ENCODE results near the gene CDHR1.
"Not testable (repeated sequence)": the region's sequence is repeated elsewhere in the genome, so short reads cannot be mapped to it uniquely, and the experiment has no call there.

CDHR1 gene

GRCh38 chr10:84194424-84195043 is at the start of gene CDHR1:
Gene CDHR1 (plus strand): TSS chr10:84194537. CDS start chr10:84194761, 224 bp downstream.
- DNase-seq (ENCODE audit: low spot score): no peak

GRCh38 chr10:84147347-84147746 is 47.0 kb upstream of the CDHR1 start:
- DNase-seq (ENCODE audit: low spot score): no peak

- peak; percentile 63 for DNase-seq (ENCODE audit: low spot score)
Observed at GRCh38 chr10:84148006-84148597, 46.2 kb upstream of the CDHR1 start.

- no peak for DNase-seq (ENCODE audit: low spot score)
Observed at GRCh38 chr10:84149854-84150253, 44.5 kb upstream of the CDHR1 start.

GRCh38 chr10:84152769-84153168 is 41.6 kb upstream of the CDHR1 start:
- DNase-seq (ENCODE audit: low spot score): no peak

- DNase-seq (ENCODE audit: low spot score): no peak
Observed at GRCh38 chr10:84155521-84155920, 38.8 kb upstream of the CDHR1 start.

GRCh38 chr10:84156009-84156408 is 38.3 kb upstream of the CDHR1 start:
- no peak for DNase-seq (ENCODE audit: low spot score)

GRCh38 chr10:84156768-84157167 is 37.6 kb upstream of the CDHR1 start:
- no peak for DNase-seq (ENCODE audit: low spot score)

GRCh38 chr10:84158061-84158460 is 36.3 kb upstream of the CDHR1 start:
- no peak for DNase-seq (ENCODE audit: low spot score)

- no peak for DNase-seq (ENCODE audit: low spot score)
Observed at GRCh38 chr10:84158550-84158949, 35.8 kb upstream of the CDHR1 start.

GRCh38 chr10:84159076-84159685 is 35.2 kb upstream of the CDHR1 start:
- no peak for DNase-seq (ENCODE audit: low spot score)

- DNase-seq (ENCODE audit: low spot score): no peak
Observed at GRCh38 chr10:84160663-84161362, 33.5 kb upstream of the CDHR1 start.

GRCh38 chr10:84163996-84164395 is 30.3 kb upstream of the CDHR1 start:
- DNase-seq (ENCODE audit: low spot score): no peak

- DNase-seq (ENCODE audit: low spot score): no peak
Observed at GRCh38 chr10:84164442-84164841, 29.9 kb upstream of the CDHR1 start.

- DNase-seq (ENCODE audit: low spot score): no peak
Observed at GRCh38 chr10:84166620-84167288, 27.6 kb upstream of the CDHR1 start.

- not testable (repeated sequence) for DNase-seq (ENCODE audit: low spot score)
Observed at GRCh38 chr10:84167289-84167653, 27.1 kb upstream of the CDHR1 start.

- not testable (repeated sequence) for DNase-seq (ENCODE audit: low spot score)
Observed at GRCh38 chr10:84168382-84168781, 26.0 kb upstream of the CDHR1 start.

GRCh38 chr10:84171237-84171636 is 23.1 kb upstream of the CDHR1 start:
- not testable (repeated sequence) for DNase-seq (ENCODE audit: low spot score)

- not testable (repeated sequence) for DNase-seq (ENCODE audit: low spot score)
Observed at GRCh38 chr10:84171700-84172466, 22.5 kb upstream of the CDHR1 start.

GRCh38 chr10:84172467-84173356 is 21.6 kb upstream of the CDHR1 start:
- DNase-seq (ENCODE audit: low spot score): no peak

- no peak for DNase-seq (ENCODE audit: low spot score)
Observed at GRCh38 chr10:84173501-84173929, 20.8 kb upstream of the CDHR1 start, which contains the start of gene GPR15LG. Gene GPR15LG (plus strand): TSS chr10:84173801. CDS start chr10:84173852, 51 bp downstream.
